ENCODE data around the gene IFNL3. TPM values are rescaled to one million over a fixed set of nuclear protein-coding genes. Genes with fewer than 3 reads are reported as not detected.

Gene IFNL3
- total and polyA plus RNA-seq, 9 of the 15 experiments (the other 6 are each of a cell fraction or from before 2014, with no cell fraction given): not detected

DNA sequence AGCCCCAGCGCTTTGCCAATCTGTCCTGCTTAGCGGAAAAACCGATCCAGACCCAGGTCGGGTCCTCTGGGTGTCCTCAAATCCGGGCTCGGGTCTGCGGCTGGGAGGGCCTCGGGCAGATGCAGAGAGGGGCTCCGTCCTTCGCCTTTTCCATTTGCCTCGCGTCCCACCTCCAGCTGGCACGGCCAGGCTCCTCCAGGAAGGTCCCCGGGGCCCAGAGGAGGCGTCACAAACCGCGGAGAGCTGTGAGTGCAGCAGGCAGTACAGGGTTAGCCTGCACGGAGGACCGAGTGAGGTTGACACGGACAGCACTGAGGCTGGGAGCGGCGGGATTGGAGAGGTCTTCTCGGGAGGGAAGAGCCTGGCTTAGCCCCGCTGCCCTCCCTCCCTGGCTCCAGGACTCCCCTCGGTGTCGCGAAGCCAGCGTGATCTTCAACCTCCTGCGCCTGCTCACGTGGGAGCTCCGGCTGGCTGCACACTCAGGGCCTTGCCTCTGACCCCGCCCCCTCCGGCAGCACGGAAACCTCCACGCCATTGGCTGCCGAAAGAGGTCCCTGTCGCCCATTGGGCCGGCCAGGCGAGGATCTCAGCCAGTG, 20.6 kb upstream of the IFNL3 start:
- peak; percentile 32; the same call in 1 of the 3 replicates for ATAC-seq
- POLR2A ChIA-PET: no interaction called here
- peak in 1 of 4 experiments; percentile 22 for DNase-seq (ENCODE audit: extremely low read depth in 1 of 4, low spot score in 3 of 4)
- Histone ChIP-seq H3K79me2 (ENCODE audit: control insufficient read depth, insufficient read depth, low read length) (no peaks in the 10 kb centered on the region), H3K9me3 (replicated peaks; ENCODE audit: control insufficient read depth, insufficient read depth, low read depth, low read length) (no peaks in the 10 kb centered on the region), H3K9ac (ENCODE audit: insufficient read depth in 1 of 2, low read depth in 2 of 2, low read length in 2 of 2) (no peak overlapping the region), H4K20me1 (replicated peaks; ENCODE audit: control insufficient read depth, insufficient read depth, low read length) (no peaks in the 10 kb centered on the region), H3K4me1 (replicated peaks in 1 of 2; ENCODE audit: control insufficient read depth in 2 of 2, insufficient read depth in 2 of 2, low read length in 2 of 2) (peaks cover 0 to 22% of the 10 kb centered on the region in 2 experiments; a peak in 1 of 5 replicates), H3K36me3 (ENCODE audit: control insufficient read depth, insufficient read depth, low read length) (no peaks in the 10 kb centered on the region), H3K27ac (ENCODE audit: extremely low read depth, low read depth, low read length) (no peak overlapping the region), H3K27me3 (ENCODE audit: control insufficient read depth in 2 of 2, insufficient read depth in 2 of 2, low read length in 2 of 2) (no peaks in the 10 kb centered on the region; a peak in 1 of 5 replicates), H3K4me2 (ENCODE audit: insufficient read depth, low read length) (no peak overlapping the region), H3K4me3 (no peak overlapping the region), H2AFZ (ENCODE audit: low read depth, low read length) (no peak overlapping the region), H3K9me1 (ENCODE audit: control insufficient read depth, insufficient read depth, low read length) (no peaks in the 10 kb centered on the region)
- 62% methylated on average over 22 of the region's 39 CpGs for WGBS (ENCODE audit: insufficient coverage, low coverage, missing lambda C conversion rate)
- BruUV-seq (replicated peaks): no TSS peak
- intact Hi-C loops (cut with micrococcal nuclease): no loop called here
- in situ Hi-C loops (cut with MboI): no loop called here
- no peak for FAIRE-seq
- CTCF ChIA-PET (ENCODE audit: low intra/inter-chr PET ratio): no interaction called here
- TF ChIP-seq ZFP36 (IDR thresholded peaks at IDR 0.05; ENCODE audit: low read depth, low read length, partially characterized antibody): no peak
- TF ChIP-seq SOX6 (IDR thresholded peaks at IDR 0.05): no peak
- TF ChIP-seq TAF15 (IDR thresholded peaks at IDR 0.05; ENCODE audit: low read depth, low read length): no peak
- TF ChIP-seq, protein P1, sequence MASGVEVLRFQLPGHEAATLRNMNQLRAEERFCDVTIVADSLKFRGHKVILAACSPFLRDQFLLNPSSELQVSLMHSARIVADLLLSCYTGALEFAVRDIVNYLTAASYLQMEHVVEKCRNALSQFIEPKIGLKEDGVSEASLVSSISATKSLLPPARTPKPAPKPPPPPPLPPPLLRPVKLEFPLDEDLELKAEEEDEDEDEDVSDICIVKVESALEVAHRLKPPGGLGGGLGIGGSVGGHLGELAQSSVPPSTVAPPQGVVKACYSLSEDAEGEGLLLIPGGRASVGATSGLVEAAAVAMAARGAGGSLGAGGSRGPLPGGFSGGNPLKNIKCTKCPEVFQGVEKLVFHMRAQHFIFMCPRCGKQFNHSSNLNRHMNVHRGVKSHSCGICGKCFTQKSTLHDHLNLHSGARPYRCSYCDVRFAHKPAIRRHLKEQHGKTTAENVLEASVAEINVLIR (CRISPR knock-in tag; IDR thresholded peaks at IDR 0.05): no peak
- no peak for TF ChIP-seq MCM7 (IDR thresholded peaks at IDR 0.05)
- TF ChIP-seq MAFG (tag; conservative IDR thresholded peaks at IDR 0.05): no peak
- TF ChIP-seq, protein P2, sequence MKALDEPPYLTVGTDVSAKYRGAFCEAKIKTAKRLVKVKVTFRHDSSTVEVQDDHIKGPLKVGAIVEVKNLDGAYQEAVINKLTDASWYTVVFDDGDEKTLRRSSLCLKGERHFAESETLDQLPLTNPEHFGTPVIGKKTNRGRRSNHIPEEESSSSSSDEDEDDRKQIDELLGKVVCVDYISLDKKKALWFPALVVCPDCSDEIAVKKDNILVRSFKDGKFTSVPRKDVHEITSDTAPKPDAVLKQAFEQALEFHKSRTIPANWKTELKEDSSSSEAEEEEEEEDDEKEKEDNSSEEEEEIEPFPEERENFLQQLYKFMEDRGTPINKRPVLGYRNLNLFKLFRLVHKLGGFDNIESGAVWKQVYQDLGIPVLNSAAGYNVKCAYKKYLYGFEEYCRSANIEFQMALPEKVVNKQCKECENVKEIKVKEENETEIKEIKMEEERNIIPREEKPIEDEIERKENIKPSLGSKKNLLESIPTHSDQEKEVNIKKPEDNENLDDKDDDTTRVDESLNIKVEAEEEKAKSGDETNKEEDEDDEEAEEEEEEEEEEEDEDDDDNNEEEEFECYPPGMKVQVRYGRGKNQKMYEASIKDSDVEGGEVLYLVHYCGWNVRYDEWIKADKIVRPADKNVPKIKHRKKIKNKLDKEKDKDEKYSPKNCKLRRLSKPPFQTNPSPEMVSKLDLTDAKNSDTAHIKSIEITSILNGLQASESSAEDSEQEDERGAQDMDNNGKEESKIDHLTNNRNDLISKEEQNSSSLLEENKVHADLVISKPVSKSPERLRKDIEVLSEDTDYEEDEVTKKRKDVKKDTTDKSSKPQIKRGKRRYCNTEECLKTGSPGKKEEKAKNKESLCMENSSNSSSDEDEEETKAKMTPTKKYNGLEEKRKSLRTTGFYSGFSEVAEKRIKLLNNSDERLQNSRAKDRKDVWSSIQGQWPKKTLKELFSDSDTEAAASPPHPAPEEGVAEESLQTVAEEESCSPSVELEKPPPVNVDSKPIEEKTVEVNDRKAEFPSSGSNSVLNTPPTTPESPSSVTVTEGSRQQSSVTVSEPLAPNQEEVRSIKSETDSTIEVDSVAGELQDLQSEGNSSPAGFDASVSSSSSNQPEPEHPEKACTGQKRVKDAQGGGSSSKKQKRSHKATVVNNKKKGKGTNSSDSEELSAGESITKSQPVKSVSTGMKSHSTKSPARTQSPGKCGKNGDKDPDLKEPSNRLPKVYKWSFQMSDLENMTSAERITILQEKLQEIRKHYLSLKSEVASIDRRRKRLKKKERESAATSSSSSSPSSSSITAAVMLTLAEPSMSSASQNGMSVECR (CRISPR knock-in tag; IDR thresholded peaks at IDR 0.05): no peak
- TF ChIP-seq ZNF282 (CRISPR knock-in tag; IDR thresholded peaks at IDR 0.05): no peak
- TF ChIP-seq RUNX1 (IDR thresholded peaks at IDR 0.05; ENCODE audit: low read depth): no peak
- TF ChIP-seq, protein P3, sequence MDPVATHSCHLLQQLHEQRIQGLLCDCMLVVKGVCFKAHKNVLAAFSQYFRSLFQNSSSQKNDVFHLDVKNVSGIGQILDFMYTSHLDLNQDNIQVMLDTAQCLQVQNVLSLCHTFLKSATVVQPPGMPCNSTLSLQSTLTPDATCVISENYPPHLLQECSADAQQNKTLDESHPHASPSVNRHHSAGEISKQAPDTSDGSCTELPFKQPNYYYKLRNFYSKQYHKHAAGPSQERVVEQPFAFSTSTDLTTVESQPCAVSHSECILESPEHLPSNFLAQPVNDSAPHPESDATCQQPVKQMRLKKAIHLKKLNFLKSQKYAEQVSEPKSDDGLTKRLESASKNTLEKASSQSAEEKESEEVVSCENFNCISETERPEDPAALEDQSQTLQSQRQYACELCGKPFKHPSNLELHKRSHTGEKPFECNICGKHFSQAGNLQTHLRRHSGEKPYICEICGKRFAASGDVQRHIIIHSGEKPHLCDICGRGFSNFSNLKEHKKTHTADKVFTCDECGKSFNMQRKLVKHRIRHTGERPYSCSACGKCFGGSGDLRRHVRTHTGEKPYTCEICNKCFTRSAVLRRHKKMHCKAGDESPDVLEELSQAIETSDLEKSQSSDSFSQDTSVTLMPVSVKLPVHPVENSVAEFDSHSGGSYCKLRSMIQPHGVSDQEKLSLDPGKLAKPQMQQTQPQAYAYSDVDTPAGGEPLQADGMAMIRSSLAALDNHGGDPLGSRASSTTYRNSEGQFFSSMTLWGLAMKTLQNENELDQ (CRISPR knock-in tag; IDR thresholded peaks at IDR 0.05; ENCODE audit: borderline replicate concordance): no peak
- TF ChIP-seq MTA2 (IDR thresholded peaks at IDR 0.05; ENCODE audit: low read depth): no peak
- no peak for TF ChIP-seq THRAP3 (IDR thresholded peaks at IDR 0.05; ENCODE audit: borderline replicate concordance)
